Left hindlimb (tissue), 1 donor: ENCODE measurements around the gene KIRREL3.

Experiments used
- DNase-seq: peaks from one replicate; pipeline ENCODE4 v3.0.0-alpha.2; 2018

KIRREL3 gene

DNA sequence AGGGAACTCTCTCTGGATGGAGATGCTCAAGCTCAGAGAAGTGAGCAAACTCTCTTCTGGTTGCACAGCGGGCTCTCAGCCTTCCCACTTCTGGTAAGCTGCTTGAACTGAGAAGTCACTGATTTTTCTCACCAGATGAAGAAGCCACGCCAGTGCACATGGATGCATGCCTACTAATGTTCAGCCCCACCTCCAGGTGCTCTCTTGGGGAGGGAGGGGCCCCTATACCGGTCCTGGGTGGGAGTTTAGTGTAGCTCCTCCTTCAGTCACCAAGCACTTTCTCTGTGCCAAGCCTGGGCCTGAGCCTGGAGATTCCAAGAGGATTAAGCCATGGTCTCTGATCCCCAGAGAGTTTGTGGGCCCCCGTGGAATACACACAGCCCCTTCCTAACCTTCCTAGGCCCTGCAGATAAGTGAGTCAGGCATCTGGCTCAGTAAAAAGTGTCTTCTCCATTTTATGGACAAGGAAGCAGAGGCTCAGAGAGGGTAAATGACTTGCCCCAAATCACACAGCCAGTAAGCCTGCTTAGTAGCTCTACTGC lies 502.9 kb downstream of the KIRREL3 start:
- peak; percentile 26 for DNase-seq

DNA sequence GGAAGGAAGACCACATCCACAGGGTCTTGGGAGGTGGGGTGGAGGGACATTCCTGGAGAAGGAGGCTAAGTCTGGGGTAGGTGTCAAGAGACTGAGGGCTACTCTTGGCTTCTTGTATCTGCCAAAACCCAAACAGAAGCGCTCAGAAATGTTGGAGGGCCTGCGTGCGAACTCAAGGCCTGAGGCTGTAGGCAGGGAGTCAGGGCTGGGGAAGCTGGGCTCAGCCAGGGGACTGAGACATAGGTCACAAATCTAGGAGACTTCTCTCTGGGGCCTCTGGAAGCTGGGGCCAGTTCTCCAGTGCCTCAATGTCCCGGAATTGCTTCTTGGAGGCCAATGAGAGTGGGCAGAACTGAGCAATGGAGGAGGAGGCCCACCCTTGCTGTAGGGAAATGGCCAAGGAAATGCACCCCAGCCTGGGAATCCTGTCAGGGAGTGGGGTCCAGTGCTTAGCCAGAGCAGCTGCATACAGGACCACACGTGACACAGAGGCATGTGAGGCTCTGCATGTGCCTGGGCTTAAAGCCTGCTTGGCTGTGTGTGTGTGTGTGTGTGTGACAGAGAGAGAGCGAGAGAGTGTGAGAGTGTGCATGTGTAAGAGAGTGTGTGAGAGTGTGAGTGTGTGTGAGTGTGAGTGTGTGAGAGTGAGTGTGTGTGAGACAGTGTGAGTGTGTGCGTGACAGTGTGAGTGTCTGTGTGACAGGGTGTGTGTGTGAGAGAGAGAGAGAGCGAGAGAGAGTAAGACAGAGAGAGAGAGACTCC lies 503.8 kb downstream of the KIRREL3 start:
- DNase-seq: peak; percentile 76

- no peak for DNase-seq
These were observed 505.0 kb downstream of the KIRREL3 start for GRCh38 chr11:126495281-126496220.

GRCh38 chr11:126494831-126495230 lies 505.7 kb downstream of the KIRREL3 start:
- no peak for DNase-seq

DNA sequence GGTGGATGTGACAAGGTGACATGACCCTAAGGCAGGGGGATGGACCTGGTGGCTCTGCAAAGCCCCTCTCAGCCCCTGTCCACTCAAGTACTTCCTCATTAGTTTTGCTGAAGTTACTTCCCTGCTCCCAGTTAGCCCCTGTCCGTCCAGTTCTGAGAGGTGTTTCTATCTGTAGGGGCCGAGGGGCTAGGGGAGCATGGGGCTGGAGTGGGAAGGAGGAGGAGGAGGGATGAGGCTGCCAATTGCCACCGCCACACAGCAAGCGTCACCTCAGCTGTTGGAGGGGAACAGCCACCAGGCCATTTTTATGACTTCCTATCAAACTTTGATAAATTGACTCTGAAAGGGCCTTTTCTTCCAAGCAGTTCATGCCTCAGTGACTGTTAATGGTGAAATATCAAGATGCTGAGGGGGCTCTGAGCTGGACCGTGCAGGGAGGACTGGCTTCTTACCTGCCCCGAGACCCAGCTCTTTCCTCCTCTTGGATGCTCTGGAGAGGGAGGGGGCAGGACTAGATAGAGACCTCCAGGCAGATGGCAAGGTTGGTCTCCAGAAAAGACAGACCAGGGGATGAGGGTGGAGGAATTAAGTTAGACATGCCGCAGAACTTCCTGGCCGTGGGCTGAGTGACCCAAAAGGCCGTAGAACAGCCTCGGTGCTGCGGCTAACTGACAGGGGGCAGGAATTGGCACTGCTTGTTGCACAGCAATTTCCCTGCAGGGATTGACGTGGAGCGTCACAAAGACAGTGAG lies 508.1 kb downstream of the KIRREL3 start:
- DNase-seq: no peak

GRCh38 chr11:126491092-126491491 lies 509.5 kb downstream of the KIRREL3 start:
- DNase-seq: peak; percentile 12

- DNase-seq: peak; percentile 35
These were observed 510.5 kb downstream of the KIRREL3 start for GRCh38 chr11:126489836-126490660.

DNA sequence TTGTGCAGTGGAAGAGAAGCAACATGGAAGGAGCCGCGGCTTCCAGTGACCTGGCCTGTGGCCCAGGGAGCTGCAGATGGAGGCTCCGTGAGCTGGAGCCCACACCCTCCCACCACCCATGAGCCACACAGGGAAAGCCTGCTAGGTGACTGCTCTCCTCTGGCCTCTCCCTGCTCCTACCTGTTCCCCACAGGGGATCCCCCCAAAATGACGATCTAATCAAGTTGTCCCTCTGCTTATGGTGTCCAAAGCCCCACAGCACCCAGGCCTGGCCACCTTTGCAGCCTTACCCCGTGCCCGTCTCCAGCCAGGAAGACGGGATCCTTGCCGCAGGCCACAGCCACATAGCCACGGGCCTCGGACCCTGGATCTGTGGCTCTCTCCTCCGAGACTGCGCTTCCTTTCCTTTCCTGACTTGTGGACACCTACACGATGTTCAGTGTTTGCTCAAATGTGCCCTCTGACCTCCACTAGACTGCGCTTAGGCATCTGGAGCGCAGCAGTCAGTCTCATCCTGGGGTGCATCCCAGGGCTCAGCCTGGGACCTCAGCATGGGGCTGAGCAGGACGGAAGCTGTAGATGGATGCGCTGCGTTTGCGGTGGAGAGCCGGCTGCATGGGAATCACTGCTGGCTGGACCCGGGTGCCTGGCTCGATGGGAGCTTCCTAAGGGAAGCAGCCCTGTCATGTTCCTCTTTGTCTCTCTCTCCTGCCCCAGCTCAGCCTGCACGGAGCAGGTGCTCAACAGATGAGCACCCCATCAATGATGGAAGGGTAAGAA lies 511.8 kb downstream of the KIRREL3 start:
- DNase-seq: peak; percentile 10

GRCh38 chr11:126487711-126488110 lies 512.9 kb downstream of the KIRREL3 start:
- peak; percentile 20 for DNase-seq

GRCh38 chr11:126485986-126486635 lies 514.5 kb downstream of the KIRREL3 start:
- peak; percentile 8 for DNase-seq

- peak; percentile 30 for DNase-seq
These were observed 515.4 kb downstream of the KIRREL3 start for GRCh38 chr11:126485021-126485792.

- no peak for DNase-seq
These were observed 516.3 kb downstream of the KIRREL3 start for GRCh38 chr11:126484266-126484665.

- peak; percentile 1 for DNase-seq
These were observed 516.9 kb downstream of the KIRREL3 start for GRCh38 chr11:126483621-126484195.

DNA sequence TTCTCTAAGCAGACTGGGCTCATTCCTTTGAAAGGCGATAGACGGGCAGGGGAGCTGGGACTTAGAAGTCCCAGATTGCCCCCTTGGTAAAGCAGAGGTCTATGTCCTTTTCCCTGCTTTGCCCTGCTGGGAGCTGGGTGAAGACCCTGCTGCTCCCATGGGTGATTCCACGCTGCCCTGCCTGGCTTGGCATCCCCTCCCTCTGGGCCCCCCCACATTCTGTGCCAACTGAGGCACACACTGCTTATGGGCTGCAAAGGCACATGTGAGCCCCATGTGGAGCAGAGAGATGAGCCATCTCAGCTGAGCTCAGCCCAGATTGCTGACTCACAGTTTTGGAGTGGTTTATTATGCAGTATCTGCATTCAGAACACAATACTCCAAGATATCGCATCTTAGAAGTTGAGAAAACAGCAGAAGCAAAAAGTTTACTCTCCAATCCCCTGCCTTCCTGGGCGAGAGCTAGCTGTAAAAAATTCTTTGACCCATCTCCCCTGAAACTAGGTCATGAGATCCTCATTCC lies 517.9 kb downstream of the KIRREL3 start:
- peak; percentile 12 for DNase-seq

DNA sequence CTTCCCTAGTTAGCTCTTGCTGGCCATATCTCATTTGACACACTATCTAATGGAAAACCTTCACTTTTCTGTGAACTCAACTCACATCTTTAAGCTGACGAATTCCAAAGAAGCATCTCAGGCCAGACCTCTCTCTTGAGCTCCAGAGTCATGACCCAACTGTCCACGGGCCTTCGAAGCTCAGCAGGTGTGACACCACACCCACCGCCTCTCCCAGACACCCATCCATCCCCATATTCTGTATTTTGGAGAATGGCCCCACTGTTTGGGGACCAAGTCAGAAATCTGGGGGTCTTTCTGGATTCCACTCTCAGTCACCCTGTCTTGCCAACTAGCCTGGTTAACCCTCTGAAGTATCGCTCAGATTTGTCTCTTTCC lies 519.3 kb downstream of the KIRREL3 start:
- DNase-seq: no peak

DNA sequence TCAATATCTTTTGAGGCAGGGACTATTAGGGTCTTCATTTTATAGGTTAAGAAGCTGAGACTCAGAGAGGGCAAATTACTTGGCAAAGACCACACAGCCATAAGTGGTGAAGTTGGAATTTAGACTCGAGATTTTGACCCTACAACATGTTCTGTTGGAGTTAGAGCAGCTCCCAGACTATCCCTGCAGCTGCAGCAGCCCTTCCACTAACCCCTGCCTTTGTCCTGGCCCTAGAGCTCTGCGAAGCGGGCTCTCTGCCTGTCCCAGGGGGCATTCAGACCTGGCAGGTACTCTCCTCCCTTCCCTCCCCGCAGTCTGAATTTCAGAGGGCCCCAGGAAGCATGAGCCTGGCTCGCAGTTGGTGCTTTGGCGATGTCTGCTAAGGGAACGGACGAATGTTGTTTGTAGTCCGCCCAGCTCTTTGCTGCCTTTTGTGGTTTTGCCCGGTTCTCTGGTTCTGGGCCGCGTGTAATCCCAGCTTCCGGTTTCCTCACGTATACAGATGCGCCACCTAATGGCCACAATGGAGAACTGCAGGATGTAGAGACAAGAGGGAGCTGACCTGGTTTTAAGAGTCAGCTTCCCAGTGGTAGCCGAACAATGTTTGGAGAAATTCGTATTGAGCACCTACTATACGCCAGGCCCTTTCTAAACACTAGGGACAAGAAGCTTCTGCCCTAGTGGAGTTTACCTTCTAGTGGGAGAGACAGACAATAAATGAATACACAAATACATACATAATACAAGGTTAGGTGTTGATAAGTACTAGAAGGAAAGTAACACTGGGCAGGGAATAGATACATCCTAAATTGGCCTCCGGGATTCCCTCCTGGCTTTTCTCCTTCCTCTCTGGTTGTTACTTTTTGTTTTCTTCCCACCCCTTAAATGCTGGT lies 519.9 kb downstream of the KIRREL3 start:
- peak; percentile 79 for DNase-seq

DNA sequence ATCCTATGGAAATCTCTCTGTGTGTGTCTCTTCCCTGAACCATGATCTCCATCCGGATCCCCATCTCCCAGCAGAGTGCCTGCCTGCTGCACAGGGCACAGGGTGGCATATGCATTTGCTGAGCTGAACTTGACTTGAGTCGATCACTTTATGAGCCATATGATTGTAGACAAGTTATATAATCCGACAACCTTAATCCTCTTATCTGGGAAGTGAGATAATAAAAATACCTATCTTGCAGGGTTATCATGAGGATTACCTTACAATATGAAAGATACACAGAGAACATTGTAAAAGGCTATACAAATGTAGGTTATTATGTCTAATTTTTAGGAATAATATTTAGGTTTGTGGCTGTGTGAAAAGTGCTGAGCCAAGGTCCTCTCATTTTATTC lies 520.6 kb downstream of the KIRREL3 start:
- DNase-seq: no peak
